HepG2 (cell line): Measurements from ENCODE around the gene PXK. TPM values are rescaled to one million over a fixed set of nuclear protein-coding genes. Genes with fewer than 3 reads are reported as not detected.
A peak's percentile ranks its signal among the peaks of the same experiment; 100 is the strongest.

Experiments used
- CREB1 ChIP-seq, 2 experiments: fragments of 450-650 bp in 1 of 2; IDR thresholded peaks; 2 replicates each; pipeline ENCODE4 v1.6.1; 2016 to 2017; ENCODE audit warnings: control low read depth in 1 of 2, mild to moderate bottlenecking in 1 of 2, missing compliant biosample characterization in 1 of 2, missing genetic modification characterization in 1 of 2
- HHEX ChIP-seq: IDR thresholded peaks from 2 replicates; pipeline ENCODE4 v1.6.1; 2016; ENCODE audit warnings: control low read depth
- HMGA1 ChIP-seq: sonication (generic); formaldehyde crosslinking; conservative IDR thresholded peaks from 2 replicates; pipeline ENCODE4 v1.4.0; 2020; ENCODE audit warnings: missing genetic modification reagents
- HNRNPK ChIP-seq: fragments of 200-400 bp; formaldehyde crosslinking; IDR thresholded peaks from 2 replicates; pipeline ENCODE4 v1.6.1; 2018; ENCODE audit warnings: low read length, low read depth, moderate library complexity, mild to moderate bottlenecking; ENCODE audit not compliant: poor library complexity, severe bottlenecking
- KDM3A ChIP-seq: IDR thresholded peaks from 2 replicates; pipeline ENCODE4 v1.6.1; 2018; ENCODE audit warnings: low read depth, missing compliant biosample characterization
- MTF2 ChIP-seq: sonication (generic); formaldehyde crosslinking; IDR thresholded peaks from 2 replicates; pipeline ENCODE4 v1.5.0; 2020; ENCODE audit warnings: missing genetic modification reagents, borderline replicate concordance
- NCOA2 ChIP-seq: sonication (generic); formaldehyde crosslinking; IDR thresholded peaks from 2 replicates; pipeline ENCODE4 v1.8.0; 2022; ENCODE audit warnings: inconsistent platforms
- PAX8 ChIP-seq: sonication (generic); formaldehyde crosslinking; IDR thresholded peaks from 2 replicates; pipeline ENCODE4 v1.8.0; 2022; ENCODE audit warnings: mild to moderate bottlenecking, missing genetic modification reagents, borderline replicate concordance
- PAXIP1 ChIP-seq: sonication (generic); formaldehyde crosslinking; conservative IDR thresholded peaks from 2 replicates; pipeline ENCODE4 v1.4.0; 2020; ENCODE audit warnings: mild to moderate bottlenecking, missing genetic modification reagents, moderate library complexity
- SALL2 ChIP-seq: sonication (generic); formaldehyde crosslinking; IDR thresholded peaks from 2 replicates; pipeline ENCODE4 v1.8.1; 2023; ENCODE audit warnings: mild to moderate bottlenecking, missing genetic modification reagents, inconsistent platforms
- SMYD3 ChIP-seq: sonication (generic); formaldehyde crosslinking; IDR thresholded peaks from 2 replicates; pipeline ENCODE4 v1.8.1; 2023; ENCODE audit warnings: mild to moderate bottlenecking, missing genetic modification reagents
- SPEN ChIP-seq: sonication (generic); formaldehyde crosslinking; IDR thresholded peaks from 2 replicates; pipeline ENCODE4 v1.5.1; 2020; ENCODE audit warnings: low read depth, mild to moderate bottlenecking, missing genetic modification reagents
- TMF1 ChIP-seq: sonication (generic); formaldehyde crosslinking; IDR thresholded peaks from 2 replicates; pipeline ENCODE4 v1.8.1; 2022; ENCODE audit warnings: low read depth, missing genetic modification reagents
- U2AF1 ChIP-seq: fragments of 200-400 bp; formaldehyde crosslinking; optimal IDR thresholded peaks from 2 replicates; pipeline ENCODE3; 2017; ENCODE audit warnings: mild to moderate bottlenecking, low read depth, low read length
- USF2 ChIP-seq, 2 experiments: sonication (generic) in 1 of 2; formaldehyde crosslinking in 1 of 2; IDR thresholded peaks; 2 replicates each; pipeline versions ENCODE4 v1.5.1 to v1.6.1; 2011 to 2020; ENCODE audit warnings: borderline replicate concordance in 1 of 2, low read depth in 1 of 2, low read length in 1 of 2, mild to moderate bottlenecking in 1 of 2, missing genetic modification reagents in 1 of 2, moderate library complexity in 1 of 2
- ZBTB25 ChIP-seq: IDR thresholded peaks from 2 replicates; pipeline ENCODE4 v1.6.1; 2018; ENCODE audit warnings: missing genetic modification reagents
- ZFX ChIP-seq: sonication (generic); formaldehyde crosslinking; IDR thresholded peaks from 2 replicates; pipeline ENCODE4 v1.4.0; 2020; ENCODE audit warnings: mild to moderate bottlenecking, low read depth, missing genetic modification reagents, moderate library complexity
- ZNF768 ChIP-seq: sonication (generic); formaldehyde crosslinking; IDR thresholded peaks from 2 replicates; pipeline ENCODE4 v1.4.0; 2020; ENCODE audit warnings: missing genetic modification reagents
- polyA plus RNA-seq, 8 experiments: library from polyadenylated mRNA; depleted of rRNA in 3 of 8; stranded (reverse) in 7 of 8; unstranded in 1 of 8; fragments of >200 nt; fragmentation: Illumina TruSeq in 4 of 8; extraction: Trizol in 4 of 8; gene quantifications; 2 replicates each; pipeline versions ENCODE4 v1.2.1 to v1.2.3, GENCODE V29; 2011 to 2016; ENCODE audit warnings: low read depth in 4 of 8, missing spikeins in 1 of 8, mixed read lengths in 1 of 8; ENCODE audit not compliant: insufficient read depth in 1 of 8
- total RNA-seq, 5 experiments: library from RNA; depleted of rRNA; stranded (reverse); fragments of >200 nt; fragmentation: Illumina TruSeq; extraction: Trizol; gene quantifications; 2 replicates each; pipeline ENCODE4 v1.2.3, GENCODE V29; 2016; ENCODE audit warnings: low read depth in 1 of 5
- TF ChIP-seq, protein P1 (sequence below): sonication (generic); formaldehyde crosslinking; IDR thresholded peaks from 2 replicates; pipeline ENCODE4 v1.4.0; 2020; ENCODE audit warnings: mild to moderate bottlenecking, missing genetic modification reagents
- TF ChIP-seq, protein P2 (sequence below): sonication (generic); formaldehyde crosslinking; IDR thresholded peaks from 2 replicates; pipeline ENCODE4 v1.9.0; 2022; ENCODE audit warnings: missing genetic modification reagents, mild to moderate bottlenecking, borderline replicate concordance

PXK gene
- total and polyA plus RNA-seq, 2 of the 13 experiments (the other 11 are each of a cell fraction or from before 2014, with no cell fraction given), result 6.4 to 18.6 TPM

- TF ChIP-seq SMYD3 (CRISPR knock-in tag) (no peak), MTF2 (CRISPR knock-in tag) (no peak), SALL2 (CRISPR knock-in tag) (peak; percentile 91), TMF1 (peak; percentile 35; the same call in 1 of the 2 replicates), CREB1 (IDR thresholded peaks at IDR 0.05) (no peak), CREB1 (CRISPR knock-in tag; IDR thresholded peaks at IDR 0.05) (no peak), ZFX (CRISPR knock-in tag) (peak; percentile 75), ZNF768 (CRISPR knock-in tag) (peak; percentile 90), NCOA2 (CRISPR knock-in tag) (peak; percentile 28; the same call in 1 of the 2 replicates), KDM3A (CRISPR knock-in tag) (peak; percentile 69; the same call in 1 of the 2 replicates), USF2 (IDR thresholded peaks at IDR 0.05; ENCODE audit: low read depth, low read length) (no peak), USF2 (CRISPR knock-in tag; IDR thresholded peaks at IDR 0.05; ENCODE audit: borderline replicate concordance) (no peak), U2AF1 (no peak), PAX8 (CRISPR knock-in tag) (no peak), ZBTB25 (CRISPR knock-in tag) (no peak; the same call in 1 of the 2 replicates), HMGA1 (CRISPR knock-in tag) (no peak), HHEX (CRISPR knock-in tag) (no peak), HNRNPK (no peak), SPEN (CRISPR knock-in tag) (peak; percentile 76; the same call in 1 of the 2 replicates), PAXIP1 (CRISPR knock-in tag) (no peak)
- TF ChIP-seq, protein P1, sequence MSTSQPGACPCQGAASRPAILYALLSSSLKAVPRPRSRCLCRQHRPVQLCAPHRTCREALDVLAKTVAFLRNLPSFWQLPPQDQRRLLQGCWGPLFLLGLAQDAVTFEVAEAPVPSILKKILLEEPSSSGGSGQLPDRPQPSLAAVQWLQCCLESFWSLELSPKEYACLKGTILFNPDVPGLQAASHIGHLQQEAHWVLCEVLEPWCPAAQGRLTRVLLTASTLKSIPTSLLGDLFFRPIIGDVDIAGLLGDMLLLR (CRISPR knock-in tag), result peak; percentile 39; the same call in 1 of the 2 replicates
- TF ChIP-seq, protein P2, sequence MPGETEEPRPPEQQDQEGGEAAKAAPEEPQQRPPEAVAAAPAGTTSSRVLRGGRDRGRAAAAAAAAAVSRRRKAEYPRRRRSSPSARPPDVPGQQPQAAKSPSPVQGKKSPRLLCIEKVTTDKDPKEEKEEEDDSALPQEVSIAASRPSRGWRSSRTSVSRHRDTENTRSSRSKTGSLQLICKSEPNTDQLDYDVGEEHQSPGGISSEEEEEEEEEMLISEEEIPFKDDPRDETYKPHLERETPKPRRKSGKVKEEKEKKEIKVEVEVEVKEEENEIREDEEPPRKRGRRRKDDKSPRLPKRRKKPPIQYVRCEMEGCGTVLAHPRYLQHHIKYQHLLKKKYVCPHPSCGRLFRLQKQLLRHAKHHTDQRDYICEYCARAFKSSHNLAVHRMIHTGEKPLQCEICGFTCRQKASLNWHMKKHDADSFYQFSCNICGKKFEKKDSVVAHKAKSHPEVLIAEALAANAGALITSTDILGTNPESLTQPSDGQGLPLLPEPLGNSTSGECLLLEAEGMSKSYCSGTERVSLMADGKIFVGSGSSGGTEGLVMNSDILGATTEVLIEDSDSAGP (CRISPR knock-in tag), result peak; percentile 52
These were observed at the start of gene PXK (continued) for GRCh38 chr3:58332575-58333188.
